GM12878 (cell line): ENCODE measurements around the gene UBE2L6. TPM values are rescaled to one million over a fixed set of nuclear protein-coding genes. Genes with fewer than 3 reads are reported as not detected.

Source experiments
- ATAC-seq: fragments of 200-7000 bp; cut with Tn5 transposase; 3 replicates; pipeline ENCODE4 v1.9.1; 2020; ENCODE audit warnings: mild to moderate bottlenecking, moderate library complexity
- BruUV-seq: library from RNA; stranded (reverse); fragments of 400-500 nt; replicated peaks from 2 replicates; lab custom pipeline; 2021; lab: Mats Ljungman, UMichigan
- CTCF ChIA-PET: fragments of 300-600 bp; sonication (Branson Sonifier 250); formaldehyde crosslinking; extraction: SDS; loops from one replicate; lab custom pipeline; 2021; ENCODE audit warnings: inconsistent platforms; lab: Yijun Ruan, JAX
- POLR2A ChIA-PET: fragments of 350-600 bp; formaldehyde crosslinking; extraction: SDS; loops from one replicate; lab custom pipeline; 2021; ENCODE audit warnings: inconsistent platforms; lab: Charles Lee
- RAD21 ChIA-PET: fragments of 300-600 bp; sonication (Branson Sonifier 250); formaldehyde crosslinking; loops from one replicate; lab custom pipeline; 2023; ENCODE audit warnings: antibody characterized with exemption; ENCODE audit not compliant: unreplicated experiment; lab: Charles Lee
- SMC1A ChIA-PET: fragments of 300-600 bp; sonication (Branson Sonifier 250); formaldehyde crosslinking; loops from one replicate; lab custom pipeline; 2023; ENCODE audit not compliant: unreplicated experiment, uncharacterized antibody; lab: Charles Lee
- DNase-seq: peaks from one replicate; pipeline ENCODE4 v3.0.0-alpha.2; 2011; ENCODE audit warnings: low read depth, low spot score
- FAIRE-seq: peaks from 3 replicates; lab custom pipeline; 2011; peaks lifted over from hg19 to GRCh38; lab: Jason Lieb, UNC
- H2AFZ ChIP-seq: 2 replicates; pipeline ENCODE4 v1.6.0; 2011; ENCODE audit warnings: low read depth, low read length, control low read depth; ENCODE audit not compliant: control insufficient read depth
- H3K27ac ChIP-seq: 2 replicates; pipeline ENCODE4 v1.5.1; 2011; ENCODE audit warnings: control low read depth; ENCODE audit not compliant: control insufficient read depth, insufficient read depth
- H3K27me3 ChIP-seq, 2 experiments: replicated peaks in 1 of 2; 2 replicates each; pipeline versions ENCODE4 v1.6.0 to v1.6.1; 2011; ENCODE audit warnings: low read length in 1 of 2; ENCODE audit not compliant: control insufficient read depth in 2 of 2, insufficient read depth in 2 of 2
- H3K36me3 ChIP-seq, 2 experiments: 2 replicates each; pipeline ENCODE4 v1.5.1; 2011; ENCODE audit warnings: low read length in 1 of 2; ENCODE audit not compliant: control insufficient read depth in 2 of 2, insufficient read depth in 2 of 2
- H3K4me1 ChIP-seq: 2 replicates; pipeline ENCODE4 v1.6.1; 2011; ENCODE audit warnings: mild to moderate bottlenecking, low read length, moderate library complexity, mixed read lengths; ENCODE audit not compliant: control insufficient read depth, insufficient read depth
- H3K4me2 ChIP-seq: 2 replicates; pipeline ENCODE4 v1.6.0; 2011; ENCODE audit warnings: control low read depth; ENCODE audit not compliant: control insufficient read depth, insufficient read depth
- H3K4me3 ChIP-seq: fragments of 200-600 bp; sonication (generic); 2 replicates; pipeline ENCODE4 v1.5.1; 2016
- H3K79me2 ChIP-seq: 2 replicates; pipeline ENCODE4 v1.6.0; 2011; ENCODE audit warnings: low read length; ENCODE audit not compliant: control insufficient read depth, insufficient read depth
- H3K9ac ChIP-seq: 2 replicates; pipeline ENCODE4 v1.8.0; 2011; ENCODE audit warnings: low read length, control low read depth, mixed read lengths; ENCODE audit not compliant: control insufficient read depth, insufficient read depth
- H3K9me3 ChIP-seq: replicated peaks from 3 replicates; pipeline ENCODE4 v1.5.1; 2011; ENCODE audit warnings: mild to moderate bottlenecking, low read length; ENCODE audit not compliant: control insufficient read depth, insufficient read depth
- H4K20me1 ChIP-seq: 2 replicates; pipeline ENCODE4 v1.6.0; 2011; ENCODE audit not compliant: control insufficient read depth, insufficient read depth
- EZH2 ChIP-seq: IDR thresholded peaks from 2 replicates; pipeline ENCODE4 v1.6.1; 2012; ENCODE audit warnings: low read depth, mild to moderate bottlenecking, control low read depth, inconsistent platforms, low read length, borderline replicate concordance; ENCODE audit not compliant: control insufficient read depth
- IRF5 ChIP-seq: fragments of 450-650 bp; IDR thresholded peaks from 2 replicates; pipeline ENCODE4 v1.6.1; 2017; ENCODE audit warnings: borderline replicate concordance
- KDM1A ChIP-seq: fragments of 200-600 bp; sonication (generic); IDR thresholded peaks from 2 replicates; pipeline ENCODE4 v1.6.1; 2016; ENCODE audit warnings: borderline replicate concordance
- MXI1 ChIP-seq: fragments of 150-350 bp; IDR thresholded peaks from 2 replicates; pipeline ENCODE4 v1.6.1; 2011; ENCODE audit warnings: low read depth, mild to moderate bottlenecking, inconsistent platforms, low read length, improper control_type of control experiment
- PRDM15 ChIP-seq: fragments of 450-650 bp; formaldehyde crosslinking; IDR thresholded peaks from 2 replicates; pipeline ENCODE4 v1.4.0; 2020; ENCODE audit warnings: mild to moderate bottlenecking, moderate library complexity
- TCF3 ChIP-seq: IDR thresholded peaks from 2 replicates; pipeline ENCODE4 v1.6.1; 2012; ENCODE audit warnings: low read depth, mild to moderate bottlenecking, low read length, borderline replicate concordance; ENCODE audit not compliant: insufficient read depth
- YY1 ChIP-seq: IDR thresholded peaks from 2 replicates; pipeline ENCODE4 v1.6.1; 2011; ENCODE audit warnings: low read depth, mild to moderate bottlenecking, low read length
- ZNF24 ChIP-seq: fragments of 450-650 bp; IDR thresholded peaks from 2 replicates; pipeline ENCODE4 v1.6.1; 2017; ENCODE audit warnings: antibody characterized with exemption, mild to moderate bottlenecking
- WGBS: methylation state at CpG from one replicate; pipeline ENCODE4 v1.1.6; 2016; ENCODE audit warnings: low lambda C conversion rate; ENCODE audit not compliant: insufficient replicate concordance, insufficient coverage; ENCODE audit errors: missing lambda C conversion rate; 5-methylcytosine and 5-hydroxymethylcytosine counted together
- in situ Hi-C: fragments of 300-500 bp; cut with MboI; formaldehyde crosslinking; loops from 9 replicates; pipeline ENCODE4 v1.14.3; 2018; ENCODE audit warnings: mixed read lengths
- intact Hi-C: fragments of 100-400 bp; cut with micrococcal nuclease; formaldehyde crosslinking; loops from one replicate; pipeline ENCODE4 v1.14.2; 2022; ENCODE audit not compliant: unreplicated experiment
- polyA plus RNA-seq, 11 experiments: library from polyadenylated mRNA; depleted of rRNA in 4 of 11; unstranded in 6 of 11; stranded (reverse) in 5 of 11; fragments of >200 nt; fragmentation: Nextera tagmentation in 4 of 11; fragmentation: Illumina TruSeq in 1 of 11; extraction: Ambion mirVana in 4 of 11; extraction: Trizol in 1 of 11; gene quantifications; 1 replicate in 1 of 11; 2 replicates in 10 of 11; pipeline versions ENCODE4 v1.2.1 to v1.2.3, GENCODE V29; 2011 to 2016; ENCODE audit warnings: inconsistent platforms in 2 of 11, missing spikeins in 2 of 11, low read depth in 1 of 11
- total RNA-seq, 4 experiments: library from RNA; depleted of rRNA in 3 of 4; stranded (reverse); fragments of >200 nt in 3 of 4; fragmentation: Illumina TruSeq in 1 of 4; extraction: Trizol in 1 of 4; gene quantifications; 2 replicates each; pipeline versions ENCODE4 v1.2.1 to v1.2.3, GENCODE V29; 2013 to 2021

UBE2L6 gene
- total and polyA plus RNA-seq, 10 of the 15 experiments (the other 5 are each of a cell fraction or from before 2014, with no cell fraction given) = 114 to 295 (median 173) TPM

GRCh38 chr11:57615308-57615707 lies 47.8 kb upstream of the UBE2L6 start (continued):
- TF ChIP-seq PRDM15 (CRISPR knock-in tag) (no peak), KDM1A (no peak), MXI1 (no peak), YY1 (no peak), EZH2 (no peak), ZNF24 (no peak)

- H3K4me3 ChIP-seq = no peak overlapping the region
- FAIRE-seq (no peak), DNase-seq (no peak), ATAC-seq (no peak)
- BruUV-seq = no TSS peak
- no peaks in the 10 kb centered on the region; the same call in 2 of the 3 replicates for H3K9me3 ChIP-seq
- H2AFZ ChIP-seq = no peak overlapping the region
- ChIA-PET POLR2A (no interaction called here), RAD21 (no interaction called here), CTCF (no interaction called here), SMC1A (no interaction called here)
- intact Hi-C loops = no loop called here
- no peak overlapping the region for H3K4me2 ChIP-seq
- H3K36me3 ChIP-seq = no peaks in the 10 kb centered on the region
- TF ChIP-seq TCF3 (no peak), IRF5 (no peak)
- no peaks in the 10 kb centered on the region for H3K79me2 ChIP-seq
- 28% methylated on average over 10 of the region's 10 CpGs for WGBS
- no peaks in the 10 kb centered on the region; a peak in 1 of 4 replicates for H3K27me3 ChIP-seq
- in situ Hi-C loops = no loop called here
- no peak overlapping the region for H3K27ac ChIP-seq
- no peaks in the 10 kb centered on the region for H3K4me1 ChIP-seq
- H3K9ac ChIP-seq = no peak overlapping the region
- H4K20me1 ChIP-seq = no peaks in the 10 kb centered on the region
Observed at GRCh38 chr11:57614234-57614772, 46.8 kb upstream of the UBE2L6 start.
